Mammary epithelial cell (primary cell): ENCODE results near the gene EXOC2.

Experiments
- CTCF ChIP-seq, 2 donors: IDR thresholded peaks in 1 of 2; conservative IDR thresholded peaks in 1 of 2; 2 replicates each; pipeline ENCODE4 v1.5.1; 2011 to 2012; ENCODE audit warnings: inconsistent platforms in 2 of 2, low read length in 2 of 2, mild to moderate bottlenecking in 2 of 2, control low read depth in 1 of 2, low read depth in 1 of 2; ENCODE audit not compliant: insufficient read depth in 1 of 2; ENCODE audit errors: extremely low read depth in 1 of 2
- EZH2 ChIP-seq: IDR thresholded peaks from 2 replicates; pipeline ENCODE4 v1.6.1; 2012; ENCODE audit warnings: low read length, inconsistent platforms, borderline replicate concordance

GRCh38 chr6:683742-684440 is 9.0 kb downstream of the EXOC2 start:
- TF ChIP-seq CTCF (conservative IDR thresholded peaks at IDR 0.05 in 1 of 2, IDR thresholded peaks at IDR 0.05 in 1 of 2; ENCODE audit: extremely low read depth in 1 of 2, insufficient read depth in 1 of 2, low read depth in 1 of 2, low read length in 2 of 2) (no peak), EZH2 (no peak)
